Subcutaneous adipose tissue (tissue), 4 donors: ENCODE results near the gene RAPGEF1. TPM values are rescaled to one million over a fixed set of nuclear protein-coding genes. Genes with fewer than 3 reads are reported as not detected.

Experiments
- CTCF ChIP-seq: fragments of 450-650 bp; IDR thresholded peaks from one replicate; pipeline ENCODE4 v1.5.1; 2016; ENCODE audit warnings: low read depth, mild to moderate bottlenecking, control low read depth, antibody characterized with exemption, moderate library complexity
- total RNA-seq, 4 donors: library from RNA; depleted of rRNA; stranded (reverse); fragments of >200 nt; gene quantifications; one replicate each; pipeline ENCODE4 v1.1.0, GENCODE V29; 2016

The RAPGEF1 gene
- total RNA-seq, 4 donors from 2014 or later = 47.1 to 79.5 (median 61.4) TPM

- TF ChIP-seq CTCF = no peak
These were observed 150.7 kb downstream of the RAPGEF1 start for GRCh38 chr9:131589124-131589711.

GRCh38 chr9:131588396-131588795 is 151.5 kb downstream of the RAPGEF1 start:
- no peak for TF ChIP-seq CTCF

- TF ChIP-seq CTCF = no peak
These were observed 152.0 kb downstream of the RAPGEF1 start for GRCh38 chr9:131587906-131588305.

DNA sequence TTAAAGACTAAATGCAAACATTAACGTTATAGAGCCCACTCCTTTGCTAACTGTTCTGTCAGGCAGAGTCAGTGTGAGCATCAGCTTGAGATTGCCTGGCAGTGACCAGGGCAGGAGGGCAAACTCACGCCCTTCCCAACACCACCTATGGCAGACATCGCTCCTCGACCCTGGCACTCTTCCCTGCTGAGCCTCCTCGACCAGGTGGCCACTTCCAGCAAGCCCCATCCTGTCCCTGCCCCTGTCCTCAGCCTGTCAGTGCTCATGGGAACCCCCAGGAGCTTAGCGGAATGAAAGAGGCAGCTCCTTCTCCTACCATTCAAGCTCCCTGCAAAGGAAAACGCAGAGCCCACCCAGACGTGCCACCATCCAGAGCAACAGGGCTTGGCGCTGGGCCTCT is 152.5 kb downstream of the RAPGEF1 start:
- TF ChIP-seq CTCF = no peak

- no peak for TF ChIP-seq CTCF
These were observed 154.5 kb downstream of the RAPGEF1 start for GRCh38 chr9:131585375-131585774.

DNA sequence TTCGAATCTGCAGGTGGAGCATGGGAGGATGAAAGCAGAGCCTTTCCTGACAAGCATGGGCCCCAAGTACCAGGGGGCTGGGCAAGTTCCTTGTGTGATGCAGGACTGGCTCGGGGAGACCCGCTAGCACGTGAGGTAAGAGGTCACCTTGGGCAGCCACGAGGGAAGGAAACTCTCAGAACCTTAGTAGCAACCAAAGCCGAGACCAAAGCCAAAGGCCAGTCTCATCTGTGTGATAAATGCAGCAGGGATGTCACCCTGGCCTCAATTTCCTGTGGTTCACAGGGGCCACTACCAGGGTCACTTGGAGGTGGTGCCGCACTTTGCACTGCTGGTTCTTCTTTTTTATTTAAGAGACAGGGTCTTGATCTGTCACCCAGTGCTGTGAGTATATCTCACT is 155.0 kb downstream of the RAPGEF1 start:
- no peak for TF ChIP-seq CTCF

DNA sequence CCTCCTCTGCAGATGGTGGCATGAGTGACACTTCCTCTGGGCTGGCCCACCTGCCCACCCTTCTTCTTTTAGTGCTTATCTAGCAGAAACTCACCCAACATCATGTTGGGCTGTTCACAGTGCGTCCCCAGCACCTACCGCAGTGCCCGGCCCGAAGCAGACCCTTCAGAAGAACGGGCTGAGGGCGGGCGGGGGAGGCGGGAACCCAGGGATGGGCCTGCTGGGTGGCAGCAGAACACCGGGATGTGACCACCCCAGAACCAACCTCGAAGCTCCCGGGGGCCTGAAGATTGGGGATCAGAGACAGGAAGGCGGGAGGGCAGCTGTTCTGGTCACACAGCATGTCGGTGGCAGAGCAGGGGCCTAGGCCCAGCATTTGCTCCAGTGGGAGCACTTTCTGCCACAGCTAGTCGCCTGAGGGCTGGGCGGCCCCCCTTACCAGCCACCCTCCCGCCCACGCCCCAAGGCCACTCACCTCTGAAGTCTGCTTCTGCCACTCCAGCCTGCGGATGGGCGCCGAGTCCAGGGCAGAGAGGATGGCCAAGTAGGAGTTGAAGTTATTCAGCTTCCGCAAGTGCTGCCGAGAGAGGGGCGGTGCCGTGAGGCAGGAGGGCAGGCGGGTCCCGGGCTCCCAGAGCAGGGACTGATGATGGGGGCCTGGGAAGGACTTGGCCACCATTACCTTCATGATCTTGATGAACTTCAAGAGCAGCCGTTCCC is 155.9 kb downstream of the RAPGEF1 start:
- TF ChIP-seq CTCF = no peak
